NCI-H2196 treated with DMSO at 0.1 percent for 48 hours (cell line): Measurements from ENCODE around the gene REXO4.
A peak's percentile ranks its signal among the peaks of the same experiment; 100 is the strongest.

Experiments used
- DNase-seq: peaks from one replicate; lab custom pipeline; 2025; ENCODE audit not compliant: unreplicated experiment; lab: John Stamatoyannopoulos, UW

The REXO4 gene

DNA sequence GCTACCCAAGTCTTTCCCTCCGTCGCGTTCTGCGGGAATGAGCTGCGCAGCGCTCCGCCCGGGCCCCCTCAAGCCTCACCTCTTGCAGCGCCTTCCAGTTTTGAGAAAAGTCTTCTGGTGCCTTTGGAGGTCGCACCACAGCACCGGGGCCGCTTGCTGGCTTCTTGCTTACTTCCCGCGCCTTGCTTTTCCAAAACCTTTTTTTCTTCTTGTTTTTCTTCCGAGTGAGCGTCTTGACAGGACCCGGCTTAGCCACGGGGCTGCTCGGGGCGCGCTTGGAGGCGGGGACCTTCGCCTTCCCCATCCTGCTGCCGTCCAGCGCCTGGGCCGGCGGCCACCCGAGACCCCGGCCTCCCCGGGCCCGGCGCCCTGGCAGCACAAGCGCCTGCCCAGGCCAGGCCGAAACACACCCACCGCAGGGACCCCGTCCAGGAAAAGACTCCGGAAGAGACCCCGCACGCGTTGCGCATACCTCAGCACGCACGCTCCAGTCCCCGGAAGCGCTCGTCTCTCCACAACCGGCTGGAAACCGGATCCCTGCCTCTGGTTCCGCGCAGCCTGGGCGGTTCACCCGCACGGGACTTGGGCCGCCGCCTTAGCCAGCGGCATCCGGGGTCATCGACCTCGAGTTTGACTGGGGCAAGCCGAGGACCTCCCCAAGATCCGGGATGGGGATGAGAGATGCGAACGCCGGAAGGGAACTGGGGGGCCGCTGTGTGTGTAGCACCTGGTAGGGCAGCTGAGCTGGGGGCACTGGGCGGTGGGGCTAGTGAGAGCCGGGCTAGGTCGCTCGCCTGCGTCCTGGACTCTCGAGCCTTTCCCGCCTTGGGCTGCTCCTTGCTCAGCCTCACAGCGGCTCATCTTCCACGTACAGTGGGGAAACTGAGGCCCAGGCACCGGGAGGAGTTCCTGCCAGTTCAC, at the start of gene REXO4:
TSS of gene REXO4 (minus strand) at position 470 of the 921 bp plus-strand sequence. CDS start at position 304, 166 bp downstream.
- peak; percentile 70 for DNase-seq

- DNase-seq: no peak
These were observed 49.3 kb upstream of the REXO4 start for GRCh38 chr9:133467101-133467500.

- DNase-seq: no peak
These were observed 48.2 kb upstream of the REXO4 start for GRCh38 chr9:133465984-133466383.

DNA sequence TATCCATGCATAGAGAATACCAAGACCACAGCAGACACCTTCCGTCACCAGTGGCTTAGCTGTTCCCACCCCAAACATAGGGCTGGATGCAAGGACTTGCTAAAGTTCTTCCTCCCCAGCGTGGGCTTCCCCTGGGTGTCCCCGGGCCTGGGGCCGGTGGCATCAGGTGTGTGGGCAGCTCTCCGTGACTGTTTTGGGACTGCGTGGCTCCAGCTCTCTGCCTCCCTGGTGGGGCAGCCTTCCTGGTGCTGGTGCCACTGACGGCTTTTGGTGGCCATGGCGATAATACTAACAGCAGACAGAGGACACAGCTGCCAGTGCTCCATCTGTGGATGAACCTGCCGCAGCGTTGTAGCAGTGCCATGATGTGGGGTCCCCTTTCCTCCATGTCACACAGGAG, 46.8 kb upstream of the REXO4 start:
- DNase-seq: no peak

DNA sequence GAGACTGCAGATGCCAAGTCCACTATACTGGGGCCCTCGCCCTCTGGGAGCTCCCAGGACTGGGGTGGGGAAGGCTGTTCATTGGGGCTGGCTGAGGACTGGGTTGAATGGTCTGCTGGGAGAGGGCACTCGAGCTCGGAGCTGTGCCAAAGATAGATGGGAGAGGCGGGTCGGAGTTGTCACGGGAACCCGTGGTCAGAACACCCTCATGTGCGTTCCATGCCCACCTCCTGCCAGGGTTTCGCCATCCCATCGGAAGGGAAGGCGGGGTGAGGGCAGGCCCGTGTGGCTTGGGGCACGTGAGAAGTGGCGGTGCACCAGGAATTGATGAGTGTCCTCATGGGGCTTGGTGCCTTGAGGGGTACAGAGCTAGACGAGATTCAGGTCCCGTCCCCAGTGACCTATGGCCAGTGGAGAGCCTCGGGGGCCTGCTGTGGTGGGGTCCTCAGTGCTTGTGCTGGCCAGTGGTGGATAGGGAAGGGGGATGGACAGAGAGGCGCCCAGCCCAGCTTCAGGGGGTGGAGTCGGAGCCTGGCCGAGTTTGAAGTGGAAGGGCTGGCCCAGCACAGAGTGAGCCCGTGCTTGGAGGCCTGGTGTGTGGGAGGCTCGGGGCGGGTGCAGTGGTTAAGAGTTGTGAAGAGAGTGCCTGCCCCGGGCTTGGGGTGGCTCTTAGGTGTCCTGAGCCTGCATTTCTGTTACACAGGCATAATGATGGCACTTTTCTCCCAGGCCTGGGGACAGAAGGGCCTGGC, 46.2 kb upstream of the REXO4 start:
- DNase-seq: no peak

GRCh38 chr9:133463234-133463863, 45.5 kb upstream of the REXO4 start:
- DNase-seq: no peak

GRCh38 chr9:133461975-133462374, 44.2 kb upstream of the REXO4 start:
- DNase-seq: peak; percentile 53

DNA sequence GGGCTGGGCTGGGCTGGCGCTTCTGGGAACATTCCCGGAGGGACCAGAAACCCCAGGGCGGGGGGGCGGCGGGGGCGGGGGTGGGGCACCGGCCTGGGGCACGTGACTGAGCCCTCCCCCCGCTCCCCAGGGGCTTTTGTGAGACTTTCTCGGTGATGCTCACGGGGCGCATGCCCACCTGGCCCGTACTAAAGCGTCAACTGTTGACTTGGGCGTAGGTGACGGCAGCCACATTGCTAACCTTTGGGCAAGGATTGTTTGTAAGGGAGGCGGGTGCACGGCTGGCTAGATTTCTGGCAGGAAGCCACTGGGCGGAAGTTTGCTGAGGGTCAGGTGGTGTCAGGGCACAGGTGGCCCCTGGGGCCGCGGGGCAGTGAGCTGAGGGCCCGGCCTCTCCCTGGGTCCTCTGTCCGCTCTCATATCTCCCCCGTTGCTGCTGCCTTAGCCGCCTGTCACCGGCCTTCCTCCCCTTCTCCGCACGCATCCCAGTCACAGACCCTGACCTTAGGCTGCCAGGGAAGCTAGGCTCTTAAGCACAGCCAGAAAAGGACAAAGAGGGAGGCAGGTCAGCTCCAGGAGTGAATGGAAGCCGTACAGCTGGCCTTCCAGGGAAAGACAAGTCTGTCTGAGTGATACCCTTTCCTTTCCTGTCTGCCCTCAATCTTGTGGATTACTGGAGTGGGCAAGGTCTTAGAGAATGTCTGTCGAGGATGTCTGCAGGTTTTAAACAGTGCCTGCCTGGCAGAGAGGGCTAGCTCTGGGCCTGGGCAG, 42.8 kb upstream of the REXO4 start:
- DNase-seq: peak; percentile 88

DNA sequence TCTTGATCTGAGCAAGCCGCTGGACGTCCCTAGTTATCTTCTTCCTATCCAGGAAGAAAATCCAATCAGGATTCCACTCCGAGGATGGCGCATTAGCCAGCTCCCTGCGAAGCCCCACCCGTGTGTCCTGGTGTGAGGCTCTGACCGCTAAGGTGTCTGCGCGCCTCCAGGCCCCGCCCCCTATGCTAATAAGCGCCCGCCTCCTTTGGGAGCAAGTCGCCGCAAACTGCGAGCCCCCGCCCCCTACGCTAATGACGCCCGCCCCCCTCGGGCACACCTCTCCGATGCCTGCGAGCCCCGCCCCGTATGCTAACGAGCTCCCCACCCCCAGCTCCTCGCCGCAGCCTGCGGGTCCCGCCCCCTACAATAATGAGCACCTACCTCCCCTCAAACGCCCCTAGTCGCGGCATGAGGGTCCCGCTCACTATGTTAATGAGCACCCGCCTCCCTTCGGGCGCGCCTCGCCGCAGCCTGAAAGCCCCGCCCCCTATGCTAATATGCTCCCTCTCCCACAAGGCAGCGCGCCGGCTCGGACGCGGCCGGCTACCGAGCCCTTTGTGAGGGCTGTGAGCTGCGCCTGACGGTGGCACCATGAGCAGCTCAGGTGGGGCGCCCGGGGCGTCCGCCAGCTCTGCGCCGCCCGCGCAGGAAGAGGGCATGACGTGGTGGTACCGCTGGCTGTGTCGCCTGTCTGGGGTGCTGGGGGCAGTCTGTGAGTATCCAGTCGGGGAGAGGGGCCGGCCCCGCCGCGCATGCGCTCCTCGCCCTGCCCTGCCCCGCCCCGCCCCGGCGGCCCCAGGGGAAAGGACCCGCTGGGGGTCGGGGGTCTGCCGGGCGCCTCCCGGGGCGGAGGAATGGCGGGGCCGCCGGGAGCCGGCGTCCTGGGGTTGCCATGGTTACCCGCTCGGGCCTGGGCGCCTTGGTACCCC, 41.9 kb upstream of the REXO4 start, which contains the start of gene CACFD1:
TSS of gene CACFD1 (plus strand) at position 503 of the 929 bp plus-strand sequence. CDS start at position 592, 89 bp downstream.
- peak; percentile 99 for DNase-seq

DNA sequence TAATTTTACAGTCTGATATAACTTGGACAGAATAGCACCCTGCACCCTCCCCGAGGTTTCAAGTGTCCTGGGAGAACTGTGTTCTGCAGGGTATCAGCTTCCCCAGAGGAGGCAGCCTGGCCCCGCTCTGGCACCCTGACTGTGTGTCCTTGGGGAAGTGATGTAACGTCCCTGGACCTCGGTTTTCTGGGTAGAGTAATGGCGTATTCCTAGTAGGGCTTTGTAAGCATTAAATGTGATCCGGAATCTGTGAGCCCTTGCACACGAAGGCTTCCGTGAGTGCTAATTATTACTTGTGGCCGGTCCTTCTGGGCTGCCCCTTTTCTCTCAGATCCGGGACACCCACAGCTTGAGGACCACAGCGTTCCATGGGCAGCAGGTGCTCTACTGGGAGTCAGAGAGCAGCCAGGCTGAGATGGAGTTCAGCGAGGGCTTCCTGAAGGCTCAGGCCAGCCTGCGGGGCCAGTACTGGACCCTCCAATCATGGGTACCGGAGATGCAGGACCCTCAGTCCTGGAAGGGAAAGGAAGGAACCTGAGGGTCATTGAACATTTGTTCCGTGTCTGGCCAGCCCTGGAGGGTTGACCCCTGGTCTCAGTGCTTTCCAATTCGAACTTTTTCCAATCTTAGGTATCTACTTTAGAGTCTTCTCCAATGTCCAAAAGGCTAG, 41.0 kb upstream of the REXO4 start:
- DNase-seq: no peak

DNA sequence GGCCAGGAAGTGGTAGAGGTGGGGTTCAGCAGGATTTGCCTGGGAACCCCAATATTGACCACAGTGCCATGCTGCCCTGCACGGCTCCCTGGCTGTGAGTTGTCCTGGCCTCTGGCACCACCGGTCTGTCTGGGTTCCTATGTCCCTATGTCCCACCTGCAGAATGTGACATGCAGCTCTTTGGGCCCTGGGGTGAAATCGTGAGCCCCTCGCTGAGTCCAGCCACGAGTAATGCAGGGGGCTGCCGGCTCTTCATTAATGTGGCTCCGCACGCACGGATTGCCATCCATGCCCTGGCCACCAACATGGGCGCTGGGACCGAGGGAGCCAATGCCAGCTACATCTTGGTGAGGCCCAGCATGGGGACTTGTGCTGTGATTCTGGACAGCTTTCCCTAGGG, 39.9 kb upstream of the REXO4 start:
- no peak for DNase-seq

- DNase-seq: no peak
These were observed 39.4 kb upstream of the REXO4 start for GRCh38 chr9:133457233-133457632.

DNA sequence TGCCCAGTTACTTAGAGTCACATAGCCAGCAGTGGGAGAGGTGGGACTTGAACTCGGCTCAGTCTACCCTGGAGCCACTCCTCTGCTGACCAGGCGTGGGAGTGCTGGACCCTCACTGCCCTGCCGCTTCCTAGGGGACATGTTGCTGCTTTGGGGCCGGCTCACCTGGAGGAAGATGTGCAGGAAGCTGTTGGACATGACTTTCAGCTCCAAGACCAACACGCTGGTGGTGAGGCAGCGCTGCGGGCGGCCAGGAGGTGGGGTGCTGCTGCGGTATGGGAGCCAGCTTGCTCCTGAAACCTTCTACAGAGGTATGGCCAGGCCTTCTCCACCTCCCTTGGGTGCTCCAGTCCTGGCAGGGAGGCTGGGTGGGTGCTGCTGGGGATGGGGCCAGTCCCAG, 38.6 kb upstream of the REXO4 start:
- no peak for DNase-seq

DNA sequence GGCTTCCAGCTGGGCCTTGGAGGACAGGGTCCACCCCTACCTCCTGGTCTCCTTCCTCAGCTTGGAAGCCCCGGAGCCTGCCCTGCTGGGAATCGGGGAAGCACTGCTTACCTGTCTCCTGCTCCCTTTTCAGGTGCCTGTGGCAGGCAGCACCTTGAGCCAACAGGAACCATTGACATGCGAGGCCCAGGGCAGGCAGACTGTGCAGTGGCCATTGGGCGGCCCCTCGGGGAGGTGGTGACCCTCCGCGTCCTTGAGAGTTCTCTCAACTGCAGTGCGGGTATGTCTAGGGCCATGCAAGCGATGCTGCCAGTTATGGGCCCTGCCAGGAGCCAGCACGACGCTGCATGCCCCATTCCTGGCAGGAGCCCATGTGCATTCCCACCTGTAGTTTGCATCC, 38.1 kb upstream of the REXO4 start:
- DNase-seq: no peak

- DNase-seq: no peak
These were observed 37.3 kb upstream of the REXO4 start for GRCh38 chr9:133454943-133455673.

GRCh38 chr9:133454325-133454724, 36.5 kb upstream of the REXO4 start:
- no peak for DNase-seq

GRCh38 chr9:133453651-133454050, 35.8 kb upstream of the REXO4 start:
- no peak for DNase-seq

DNA sequence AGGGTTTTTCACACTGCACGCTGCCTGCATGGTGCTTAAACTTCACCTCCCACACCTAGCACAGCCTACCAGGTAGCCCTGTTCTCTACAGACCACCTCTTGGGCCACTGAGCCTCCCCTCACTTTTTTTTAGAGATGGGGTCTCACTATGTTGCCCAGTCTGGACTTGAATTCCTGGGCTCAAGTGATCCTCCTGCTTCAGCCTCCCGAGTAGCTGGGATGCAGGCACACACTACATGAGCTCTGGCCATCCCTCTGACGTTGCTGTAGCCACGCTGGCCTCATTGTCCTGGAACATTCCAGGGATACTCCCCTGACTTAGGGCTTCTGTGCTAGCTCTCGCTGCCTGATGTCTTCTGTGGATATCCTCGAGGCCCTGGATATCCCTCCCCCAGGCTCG, 34.8 kb upstream of the REXO4 start:
- no peak for DNase-seq
